HG02852 (cell line): Measurements from ENCODE around the gene HOXA7.

Source experiments
- ATAC-seq: cut with Tn5 transposase; IDR thresholded peaks from one replicate; pipeline ENCODE4 v1.9.1; 2021; ENCODE audit warnings: mild to moderate bottlenecking, moderate library complexity; ENCODE audit not compliant: unreplicated experiment

Gene HOXA7

GRCh38 chr7:27138472-27138871 lies 18.0 kb downstream of the HOXA7 start:
- ATAC-seq, result no peak

- ATAC-seq, result no peak
These were observed 18.7 kb downstream of the HOXA7 start for GRCh38 chr7:27137640-27138315.

GRCh38 chr7:27134392-27134791 lies 22.1 kb downstream of the HOXA7 start:
- peak; percentile 51 for ATAC-seq

- ATAC-seq, result no peak
These were observed 22.9 kb downstream of the HOXA7 start for GRCh38 chr7:27133409-27134231.

GRCh38 chr7:27132978-27133377 lies 23.5 kb downstream of the HOXA7 start:
- ATAC-seq, result no peak

- ATAC-seq, result no peak
These were observed 24.3 kb downstream of the HOXA7 start for GRCh38 chr7:27132214-27132613.

- no peak for ATAC-seq
These were observed 25.1 kb downstream of the HOXA7 start for GRCh38 chr7:27131390-27131819.

GRCh38 chr7:27130540-27131389 lies 25.7 kb downstream of the HOXA7 start, which contains the start of gene HOXA4:
TSS of gene HOXA4 (minus strand) at chr7:27130757. CDS start at chr7:27130733, 24 bp downstream.
- no peak for ATAC-seq

- no peak for ATAC-seq
These were observed 26.5 kb downstream of the HOXA7 start for GRCh38 chr7:27129729-27130539.

GRCh38 chr7:27128776-27129728 lies 27.4 kb downstream of the HOXA7 start:
- ATAC-seq, result no peak

GRCh38 chr7:27128034-27128433 lies 28.4 kb downstream of the HOXA7 start:
- no peak for ATAC-seq

GRCh38 chr7:27126596-27127327 lies 29.7 kb downstream of the HOXA7 start:
- ATAC-seq, result no peak

GRCh38 chr7:27125986-27126394 lies 30.5 kb downstream of the HOXA7 start:
- ATAC-seq, result no peak

GRCh38 chr7:27124902-27125689 lies 31.4 kb downstream of the HOXA7 start:
- ATAC-seq, result no peak

GRCh38 chr7:27124096-27124901 lies 32.2 kb downstream of the HOXA7 start:
- no peak for ATAC-seq

- no peak for ATAC-seq
These were observed 32.9 kb downstream of the HOXA7 start for GRCh38 chr7:27123477-27124053.
